Esophagus squamous epithelium (tissue), 5 donors: Measurements from ENCODE around the gene COG5. TPM values are rescaled to one million over a fixed set of nuclear protein-coding genes. Genes with fewer than 3 reads are reported as not detected.

Experiments
- DNase-seq: peaks from one replicate; lab custom pipeline; 2025; lab: John Stamatoyannopoulos, UW
- H3K27ac ChIP-seq, 4 donors: fragments of 200-600 bp; sonication (generic); one replicate each; pipeline ENCODE4 v1.5.1; 2016 to 2019; ENCODE audit warnings: mild to moderate bottlenecking in 1 of 4
- H3K27me3 ChIP-seq, 4 donors: fragments of 200-600 bp; sonication (generic); 1 replicate in 3 of 4; 2 replicates in 1 of 4; pipeline versions ENCODE4 v1.5.1 to v1.6.0; 2017 to 2021; ENCODE audit warnings: antibody characterized with exemption in 1 of 4
- H3K36me3 ChIP-seq, 3 donors: fragments of 200-600 bp; sonication (generic); one replicate each; pipeline ENCODE4 v1.5.1; 2016 to 2019
- H3K4me1 ChIP-seq, 3 donors: fragments of 200-600 bp; sonication (generic); one replicate each; pipeline ENCODE4 v1.5.1; 2017 to 2019
- H3K4me3 ChIP-seq, 4 donors: fragments of 200-600 bp; sonication (generic); 1 replicate in 3 of 4; 2 replicates in 1 of 4; pipeline ENCODE4 v1.5.1; 2016 to 2019; ENCODE audit warnings: mild to moderate bottlenecking in 2 of 4, moderate library complexity in 1 of 4
- H3K9me3 ChIP-seq, 3 donors: fragments of 200-600 bp; sonication (generic); one replicate each; pipeline ENCODE4 v1.5.1; 2016 to 2019
- POLR2A ChIP-seq, 4 donors: fragments of 450-650 bp; IDR thresholded peaks; one replicate each; pipeline ENCODE4 v1.6.1; 2017; ENCODE audit warnings: antibody characterized with exemption in 4 of 4, mild to moderate bottlenecking in 4 of 4, moderate library complexity in 3 of 4
- WGBS, 2 donors: methylation state at CpG; one replicate each; pipeline ENCODE4 v1.1.5; 2018; 5-methylcytosine and 5-hydroxymethylcytosine counted together
- intact Hi-C: fragments of 100-400 bp; cut with DNase I; formaldehyde crosslinking; loops from one replicate; pipeline ENCODE4 v1.15.0; 2022
- total RNA-seq, 4 donors: library from RNA; depleted of rRNA; stranded (reverse); fragments of >200 nt; gene quantifications; one replicate each; pipeline ENCODE4 v1.1.0, GENCODE V29; 2016
- TF ChIP-seq, protein P1 (sequence below), 6 experiments: fragments of 450-650 bp in 4 of 6; fragments of 200-600 bp in 2 of 6; sonication (generic) in 2 of 6; IDR thresholded peaks; one replicate each; pipeline ENCODE4 v1.5.1; 2016 to 2019; ENCODE audit warnings: antibody characterized with exemption in 6 of 6, mild to moderate bottlenecking in 4 of 6, moderate library complexity in 4 of 6
- donor health status: DM: yes; HTN: yes; CAD: no.

COG5 gene
- total RNA-seq, 4 donors from 2014 or later = 24.4 to 30.0 (median 27.2) TPM

DNA sequence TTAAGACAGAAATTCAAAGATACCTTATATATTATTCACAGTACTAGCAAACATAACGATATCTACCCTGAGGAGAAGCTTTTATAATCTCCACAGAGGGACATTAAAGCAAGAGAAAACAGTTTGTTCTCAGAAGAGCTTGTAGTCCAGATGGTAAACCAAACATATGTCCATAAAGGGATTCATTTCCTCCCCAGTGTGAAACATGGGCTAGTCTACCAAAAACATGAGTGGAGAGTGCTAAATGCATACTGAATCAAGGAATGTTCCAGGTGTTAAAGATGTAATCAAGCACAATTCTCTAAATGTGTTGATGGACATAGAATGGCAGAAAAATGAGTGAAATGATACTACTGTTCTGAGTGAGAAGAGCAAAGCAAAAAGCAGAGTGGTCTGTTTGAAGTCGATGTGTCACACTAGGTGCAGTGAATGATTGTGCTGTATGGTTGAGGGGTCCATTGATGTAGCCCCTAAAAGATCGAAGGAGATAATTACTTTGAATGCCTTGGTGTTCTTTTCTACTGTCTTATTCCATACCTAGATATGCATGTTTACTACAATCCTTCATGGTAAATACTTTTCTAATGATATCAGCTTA, 41.6 kb upstream of the COG5 start:
- no peak for DNase-seq
- intact Hi-C loops = no loop called here
- WGBS, 2 donors = 87 to 93% methylated on average over 3 of the region's 3 CpGs
- H3K4me1 ChIP-seq = peaks cover 0 to 14% (median 0%) of the 10 kb centered on the region in 3 donors
- no peak overlapping the region for H3K4me3 ChIP-seq
- H3K9me3 ChIP-seq = no peaks in the 10 kb centered on the region
- H3K27me3 ChIP-seq = no peaks in the 10 kb centered on the region
- H3K36me3 ChIP-seq = peaks cover 0 to 65% (median 0%) of the 10 kb centered on the region in 3 donors
- H3K27ac ChIP-seq = no peak overlapping the region
- TF ChIP-seq, protein P1, sequence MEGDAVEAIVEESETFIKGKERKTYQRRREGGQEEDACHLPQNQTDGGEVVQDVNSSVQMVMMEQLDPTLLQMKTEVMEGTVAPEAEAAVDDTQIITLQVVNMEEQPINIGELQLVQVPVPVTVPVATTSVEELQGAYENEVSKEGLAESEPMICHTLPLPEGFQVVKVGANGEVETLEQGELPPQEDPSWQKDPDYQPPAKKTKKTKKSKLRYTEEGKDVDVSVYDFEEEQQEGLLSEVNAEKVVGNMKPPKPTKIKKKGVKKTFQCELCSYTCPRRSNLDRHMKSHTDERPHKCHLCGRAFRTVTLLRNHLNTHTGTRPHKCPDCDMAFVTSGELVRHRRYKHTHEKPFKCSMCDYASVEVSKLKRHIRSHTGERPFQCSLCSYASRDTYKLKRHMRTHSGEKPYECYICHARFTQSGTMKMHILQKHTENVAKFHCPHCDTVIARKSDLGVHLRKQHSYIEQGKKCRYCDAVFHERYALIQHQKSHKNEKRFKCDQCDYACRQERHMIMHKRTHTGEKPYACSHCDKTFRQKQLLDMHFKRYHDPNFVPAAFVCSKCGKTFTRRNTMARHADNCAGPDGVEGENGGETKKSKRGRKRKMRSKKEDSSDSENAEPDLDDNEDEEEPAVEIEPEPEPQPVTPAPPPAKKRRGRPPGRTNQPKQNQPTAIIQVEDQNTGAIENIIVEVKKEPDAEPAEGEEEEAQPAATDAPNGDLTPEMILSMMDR (IDR thresholded peaks at IDR 0.05) = no peak
- TF ChIP-seq POLR2A (IDR thresholded peaks at IDR 0.05) = no peak

DNA sequence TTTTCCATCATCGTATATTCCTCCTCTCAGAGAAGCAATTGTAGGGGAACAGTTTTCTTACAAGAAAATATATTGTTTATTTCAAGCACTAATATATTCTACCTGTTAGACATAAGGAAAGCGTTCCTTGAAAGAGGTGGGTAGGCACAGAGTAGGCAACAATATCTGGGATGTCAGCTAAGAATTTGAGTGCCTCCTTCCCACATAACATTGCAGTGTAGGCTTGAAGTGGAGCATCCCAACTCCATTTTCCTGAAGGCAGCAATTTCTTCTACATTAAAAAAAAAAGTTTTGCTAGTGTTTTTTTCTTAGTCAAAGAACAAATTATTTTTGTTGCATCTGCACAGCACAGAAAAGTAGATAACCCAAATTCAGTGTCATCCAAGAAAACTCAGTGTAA, 37.1 kb upstream of the COG5 start:
- peaks cover 0 to 82% (median 0%) of the 10 kb centered on the region in 3 donors for H3K36me3 ChIP-seq
- no peaks in the 10 kb centered on the region for H3K9me3 ChIP-seq
- WGBS, 2 donors = 92 to 94% methylated on average over 2 of the region's 2 CpGs
- no peak overlapping the region for H3K4me3 ChIP-seq
- DNase-seq = no peak
- TF ChIP-seq POLR2A (IDR thresholded peaks at IDR 0.05) = no peak
- TF ChIP-seq, protein P1 (IDR thresholded peaks at IDR 0.05) = no peak
- H3K27me3 ChIP-seq = no peaks in the 10 kb centered on the region
- intact Hi-C loops = no loop called here
- H3K4me1 ChIP-seq = no peaks in the 10 kb centered on the region
- H3K27ac ChIP-seq = no peak overlapping the region

DNA sequence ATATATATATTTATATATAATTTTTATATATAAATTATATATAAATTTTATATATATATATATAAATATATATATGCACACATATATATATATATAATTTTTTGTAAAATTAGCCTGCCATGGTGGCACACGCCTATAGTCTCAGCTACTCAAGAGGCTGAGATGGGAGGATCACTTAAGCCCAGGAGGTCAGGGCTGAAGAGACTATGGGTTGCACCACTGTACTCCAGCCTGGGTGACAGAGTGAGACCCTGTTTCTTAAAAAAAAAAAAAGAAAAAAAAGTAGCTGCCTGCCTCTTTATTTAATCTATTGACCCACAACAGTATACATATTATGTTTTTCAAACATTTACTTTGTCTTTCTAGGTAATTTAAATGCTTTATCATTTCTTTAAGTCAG, 35.5 kb upstream of the COG5 start:
- Histone ChIP-seq H3K27ac (no peak overlapping the region), H3K36me3 (peaks cover 0 to 88% (median 7%) of the 10 kb centered on the region in 3 donors), H3K27me3 (no peaks in the 10 kb centered on the region), H3K4me1 (no peaks in the 10 kb centered on the region), H3K4me3 (no peak overlapping the region), H3K9me3 (no peaks in the 10 kb centered on the region)
- no peak for DNase-seq
- TF ChIP-seq POLR2A (IDR thresholded peaks at IDR 0.05) = no peak
- TF ChIP-seq, protein P1 (IDR thresholded peaks at IDR 0.05) = no peak
- intact Hi-C loops = no loop called here
- WGBS, 2 donors = 84 to 100% methylated on average over 1 of the region's 1 CpG

DNA sequence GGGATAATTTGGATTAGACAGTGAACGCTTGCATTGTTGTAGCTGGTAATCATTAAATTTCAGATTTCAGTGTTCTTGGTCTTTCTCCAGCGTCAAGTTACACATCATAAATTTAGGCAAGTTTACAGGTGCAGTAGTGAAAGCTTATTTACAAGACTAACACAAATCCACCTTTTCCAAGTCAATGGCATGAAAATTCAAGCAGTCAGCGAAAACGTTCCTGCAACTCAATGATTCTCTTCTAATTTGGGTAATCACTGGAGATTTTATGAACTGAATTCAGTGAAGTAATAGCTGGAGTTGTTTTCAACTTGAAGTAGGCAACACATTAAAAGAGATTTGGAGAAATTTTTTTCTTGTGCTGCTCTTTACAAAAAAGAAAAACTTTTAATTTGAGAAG, 34.2 kb upstream of the COG5 start:
- 83 to 89% methylated on average over 4 of the region's 4 CpGs for WGBS, 2 donors
- TF ChIP-seq, protein P1 (IDR thresholded peaks at IDR 0.05) = no peak
- no peak for TF ChIP-seq POLR2A (IDR thresholded peaks at IDR 0.05)
- no peak for DNase-seq
- no peaks in the 10 kb centered on the region for H3K27me3 ChIP-seq
- H3K36me3 ChIP-seq = peaks cover 0 to 83% (median 12%) of the 10 kb centered on the region in 3 donors
- H3K4me3 ChIP-seq = no peak overlapping the region
- intact Hi-C loops = no loop called here
- no peaks in the 10 kb centered on the region for H3K4me1 ChIP-seq
- no peaks in the 10 kb centered on the region for H3K9me3 ChIP-seq
- no peak overlapping the region for H3K27ac ChIP-seq

DNA sequence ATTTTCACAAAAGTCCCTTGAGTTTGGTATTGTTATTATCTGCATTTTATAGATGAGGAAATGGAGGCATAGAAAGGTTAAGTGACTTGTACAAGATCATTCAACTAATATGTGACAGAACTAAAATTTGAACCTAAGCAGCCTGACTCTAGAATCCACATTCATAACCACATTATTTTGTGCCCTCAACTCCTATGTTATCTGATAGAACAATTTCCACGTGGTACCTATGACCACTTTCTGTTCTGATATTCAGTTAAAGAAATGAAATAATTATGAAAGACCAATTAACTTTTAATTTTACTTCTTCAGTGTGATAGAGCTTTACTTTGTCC, 33.8 kb upstream of the COG5 start:
- DNase-seq = no peak
- intact Hi-C loops = no loop called here
- no peak for TF ChIP-seq POLR2A (IDR thresholded peaks at IDR 0.05)
- TF ChIP-seq, protein P1 (IDR thresholded peaks at IDR 0.05) = no peak
- H3K36me3 ChIP-seq = peaks cover 0 to 80% (median 12%) of the 10 kb centered on the region in 3 donors
- no peaks in the 10 kb centered on the region for H3K4me1 ChIP-seq
- WGBS, 2 donors = 74 to 87% methylated on average over 1 of the region's 1 CpG
- no peaks in the 10 kb centered on the region for H3K9me3 ChIP-seq
- H3K4me3 ChIP-seq = no peak overlapping the region
- H3K27ac ChIP-seq = no peak overlapping the region
- no peaks in the 10 kb centered on the region for H3K27me3 ChIP-seq
